ENCODE data around the gene ZNF154.

The ZNF154 gene

DNA sequence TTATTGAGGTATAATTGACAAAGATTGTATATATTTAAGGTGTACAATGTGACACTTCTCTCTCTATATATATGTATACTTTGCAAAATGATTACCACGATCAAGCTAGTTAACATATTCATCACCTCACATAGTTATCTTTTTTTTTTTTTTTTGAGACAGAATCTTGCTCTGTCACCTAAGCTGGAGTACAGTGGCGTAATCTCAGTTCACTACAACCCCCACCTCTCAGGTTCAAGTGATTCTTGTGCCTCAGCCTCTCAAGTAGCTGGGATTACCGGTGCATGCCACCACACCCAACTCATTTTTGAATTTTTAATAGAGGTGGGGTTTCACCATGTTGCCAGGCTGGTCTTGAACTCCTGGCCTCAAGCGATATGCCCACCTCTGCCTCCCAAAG, 36.5 kb downstream of the ZNF154 start:
- no peak for TF ChIP-seq CTCF (IDR thresholded peaks at IDR 0.05; ENCODE audit: low read depth, low read length)
- DNase-seq (ENCODE audit: extremely low read depth, low read depth) = no peak

DNA sequence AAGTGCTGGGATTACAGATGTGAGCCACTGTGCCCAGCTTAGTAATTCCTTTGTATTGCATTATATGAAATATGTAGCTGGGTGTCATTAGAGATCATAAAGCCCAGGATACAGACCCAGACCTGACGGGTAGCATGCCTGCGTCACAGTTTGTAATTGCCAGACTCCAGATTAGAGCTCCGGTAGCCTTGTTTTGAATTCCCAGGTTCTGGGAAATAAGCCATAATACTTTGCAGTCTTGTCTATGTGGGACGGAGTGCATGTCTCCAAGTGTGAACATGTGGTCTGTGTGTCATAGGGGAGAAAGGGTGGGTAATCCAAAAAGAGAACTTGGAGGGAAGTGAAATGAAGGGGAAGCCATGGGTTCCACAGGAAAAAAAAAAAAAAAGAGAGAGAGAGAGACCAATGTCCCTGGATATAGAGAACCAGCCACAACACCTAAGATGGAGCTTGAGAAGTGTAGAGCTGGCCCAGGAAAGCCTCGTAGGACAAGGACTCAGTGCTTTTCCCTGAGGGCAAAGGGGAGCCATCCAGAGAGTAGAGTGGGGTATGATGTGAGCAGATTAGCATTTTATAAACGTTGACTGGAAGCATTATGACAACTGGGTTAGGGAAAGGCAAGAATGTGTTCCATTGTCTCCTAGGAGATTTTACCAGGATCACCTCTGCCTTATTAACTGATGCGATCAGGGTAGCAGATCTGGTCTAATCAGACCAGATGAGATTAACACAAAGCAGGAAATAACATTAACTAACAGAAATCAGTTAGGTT, 37.7 kb downstream of the ZNF154 start:
- no peak for DNase-seq (ENCODE audit: extremely low read depth, low read depth)
- TF ChIP-seq CTCF (IDR thresholded peaks at IDR 0.05; ENCODE audit: low read depth, low read length) = no peak

- TF ChIP-seq CTCF (IDR thresholded peaks at IDR 0.05; ENCODE audit: low read depth, low read length) = no peak
- no peak for DNase-seq (ENCODE audit: extremely low read depth, low read depth)
Measured at GRCh38 chr19:57668635-57669034, 40.4 kb downstream of the ZNF154 start, which contains the start of gene ZSCAN4. ZSCAN4 (plus strand) TSS chr19:57668935; CDS start chr19:57676146, 7,211 bp downstream.

DNA sequence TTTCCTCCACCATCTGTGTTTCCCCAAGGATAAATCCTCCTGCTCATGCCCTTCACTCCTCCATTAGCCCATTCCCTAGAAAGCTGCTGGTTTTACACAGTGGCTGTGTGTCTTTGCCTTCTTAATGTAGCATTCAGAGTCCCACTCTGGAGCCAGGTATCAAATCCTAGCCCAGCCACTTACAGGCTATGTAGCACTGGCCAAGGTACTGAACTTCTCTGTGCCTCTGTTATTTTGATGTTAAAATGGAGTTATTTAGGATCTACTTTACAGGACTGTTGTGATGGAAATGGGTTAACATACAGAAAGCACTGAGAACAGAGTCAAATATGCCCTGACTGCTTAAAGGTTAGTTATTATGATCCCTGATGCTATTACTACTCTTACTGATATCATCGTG, 41.8 kb downstream of the ZNF154 start:
- TF ChIP-seq CTCF (IDR thresholded peaks at IDR 0.05; ENCODE audit: low read depth, low read length) = no peak
- DNase-seq (ENCODE audit: extremely low read depth, low read depth) = no peak

DNA sequence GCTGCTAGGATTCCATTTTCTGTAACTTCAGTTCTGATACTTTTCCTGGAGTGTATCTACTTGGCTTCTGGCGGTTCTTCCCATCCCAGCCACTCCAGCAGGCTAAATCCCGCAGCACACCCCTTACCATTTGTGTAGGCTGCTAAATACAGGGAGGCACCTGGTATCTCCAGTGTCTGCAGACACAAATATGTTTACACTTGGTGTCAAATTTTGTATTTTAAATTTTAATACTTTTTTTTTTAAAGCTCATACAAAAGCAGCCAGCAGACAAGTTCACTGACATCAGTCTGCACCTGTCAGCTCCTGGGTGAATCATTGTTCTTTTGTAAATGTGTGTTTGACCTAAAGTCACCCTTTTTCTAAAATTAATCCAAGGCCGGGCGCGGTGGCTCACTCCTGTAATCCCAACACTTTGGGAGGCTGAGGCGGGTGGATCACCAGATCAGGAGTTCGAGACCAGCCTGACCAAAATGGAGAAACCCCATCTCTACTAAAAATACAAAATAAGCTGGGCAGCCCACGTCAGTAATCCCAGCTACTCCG, 43.7 kb downstream of the ZNF154 start:
- no peak for TF ChIP-seq CTCF (IDR thresholded peaks at IDR 0.05; ENCODE audit: low read depth, low read length)
- no peak for DNase-seq (ENCODE audit: extremely low read depth, low read depth)

- TF ChIP-seq CTCF (IDR thresholded peaks at IDR 0.05; ENCODE audit: low read depth, low read length) = no peak
- no peak for DNase-seq (ENCODE audit: extremely low read depth, low read depth)
Measured at GRCh38 chr19:57664269-57665127, 44.5 kb downstream of the ZNF154 start.

- DNase-seq (ENCODE audit: extremely low read depth, low read depth) = no peak
Measured at GRCh38 chr19:57656346-57656745, 52.7 kb downstream of the ZNF154 start.

More at GRCh38 chr19:57656346-57656745, 52.7 kb downstream of the ZNF154 start:
- TF ChIP-seq CTCF (IDR thresholded peaks at IDR 0.05; ENCODE audit: low read depth, low read length) = no peak

Data from AG09319 (cell line).